ENCODE measurements around the gene SNAPIN. TPM values are rescaled to one million over a fixed set of nuclear protein-coding genes. Genes with fewer than 3 reads are reported as not detected.

The SNAPIN gene
- total RNA-seq, 1 donor from 2014 or later: 31.1 TPM

- H3K27ac Mint-ChIP-seq (ENCODE audit: unreplicated experiment): no peak overlapping the region
- DNase-seq (ENCODE audit: low spot score): no peak
- H3K27me3 Mint-ChIP-seq (ENCODE audit: low read depth): no peaks in the 10 kb centered on the region
- no peaks in the 10 kb centered on the region for H3K9me3 Mint-ChIP-seq (ENCODE audit: low read depth)
- TF ChIP-seq CTCF (IDR thresholded peaks at IDR 0.05): no peak
- peaks cover 34% of the 10 kb centered on the region for H3K4me1 Mint-ChIP-seq (ENCODE audit: low read depth)
- H3K4me3 Mint-ChIP-seq (ENCODE audit: unreplicated experiment): no peak overlapping the region
- H3K36me3 Mint-ChIP-seq (ENCODE audit: low read depth): peaks cover 7% of the 10 kb centered on the region
Observed at GRCh38 chr1:153614906-153615305, 43.6 kb upstream of the SNAPIN start.

GRCh38 chr1:153615406-153615805 is 43.1 kb upstream of the SNAPIN start:
- TF ChIP-seq CTCF (IDR thresholded peaks at IDR 0.05): no peak
- H3K36me3 Mint-ChIP-seq (ENCODE audit: low read depth): peaks cover 7% of the 10 kb centered on the region
- no peaks in the 10 kb centered on the region for H3K27me3 Mint-ChIP-seq (ENCODE audit: low read depth)
- H3K4me1 Mint-ChIP-seq (ENCODE audit: low read depth): peaks cover 29% of the 10 kb centered on the region
- no peak for DNase-seq (ENCODE audit: low spot score)
- H3K4me3 Mint-ChIP-seq (ENCODE audit: unreplicated experiment): no peak overlapping the region
- H3K9me3 Mint-ChIP-seq (ENCODE audit: low read depth): no peaks in the 10 kb centered on the region
- H3K27ac Mint-ChIP-seq (ENCODE audit: unreplicated experiment): no peak overlapping the region

GRCh38 chr1:153616144-153616916 is 42.2 kb upstream of the SNAPIN start, which contains the start of gene S100A14:
Gene S100A14, minus strand, starts transcription at chr1:153616325. Its CDS starts 467 bp downstream, at chr1:153615858.
- Mint-ChIP-seq H3K36me3 (ENCODE audit: low read depth) (peaks cover 10% of the 10 kb centered on the region), H3K27ac (ENCODE audit: unreplicated experiment) (peak within 1 kb of the TSS; percentile 57)

GRCh38 chr1:153616917-153617311 is 41.6 kb upstream of the SNAPIN start:
- no peak for TF ChIP-seq CTCF (IDR thresholded peaks at IDR 0.05)
- Mint-ChIP-seq H3K4me1 (ENCODE audit: low read depth) (peaks cover 15% of the 10 kb centered on the region), H3K36me3 (ENCODE audit: low read depth) (peaks cover 10% of the 10 kb centered on the region), H3K9me3 (ENCODE audit: low read depth) (no peaks in the 10 kb centered on the region), H3K27ac (ENCODE audit: unreplicated experiment) (peak overlapping the region; percentile 51), H3K27me3 (ENCODE audit: low read depth) (no peaks in the 10 kb centered on the region), H3K4me3 (ENCODE audit: unreplicated experiment) (no peak overlapping the region)
- peak; percentile 77 for DNase-seq (ENCODE audit: low spot score)

More at GRCh38 chr1:153616144-153616916, 42.2 kb upstream of the SNAPIN start, which contains the start of gene S100A14:
- Mint-ChIP-seq H3K27me3 (ENCODE audit: low read depth) (no peaks in the 10 kb centered on the region), H3K4me1 (ENCODE audit: low read depth) (peaks cover 21% of the 10 kb centered on the region), H3K9me3 (ENCODE audit: low read depth) (no peaks in the 10 kb centered on the region), H3K4me3 (ENCODE audit: unreplicated experiment) (no peak within 1 kb of the TSS)
- no peak for TF ChIP-seq CTCF (IDR thresholded peaks at IDR 0.05)
- DNase-seq (ENCODE audit: low spot score): no peak

- peak; percentile 88 for DNase-seq (ENCODE audit: low spot score)
- TF ChIP-seq CTCF (IDR thresholded peaks at IDR 0.05): peak; percentile 81
- peaks cover 10% of the 10 kb centered on the region for H3K36me3 Mint-ChIP-seq (ENCODE audit: low read depth)
- no peak overlapping the region for H3K27ac Mint-ChIP-seq (ENCODE audit: unreplicated experiment)
- no peak overlapping the region for H3K4me3 Mint-ChIP-seq (ENCODE audit: unreplicated experiment)
- peaks cover 9% of the 10 kb centered on the region for H3K4me1 Mint-ChIP-seq (ENCODE audit: low read depth)
- H3K9me3 Mint-ChIP-seq (ENCODE audit: low read depth): no peaks in the 10 kb centered on the region
- no peaks in the 10 kb centered on the region for H3K27me3 Mint-ChIP-seq (ENCODE audit: low read depth)
Observed at GRCh38 chr1:153617663-153618062, 40.8 kb upstream of the SNAPIN start.
